Ovary (tissue), 9 donors: ENCODE measurements around the gene AGXT. TPM values are rescaled to one million over a fixed set of nuclear protein-coding genes. Genes with fewer than 3 reads are reported as not detected.

Experiments
- DNase-seq, 5 donors: peaks; one replicate each; pipeline ENCODE4 v3.0.0-alpha.2; 2019 to 2020
- H3K27ac ChIP-seq, 2 donors: fragments of 200-600 bp; one replicate each; pipeline versions ENCODE4 v1.5.1 to v1.8.0; 2019 to 2022
- H3K27me3 ChIP-seq: fragments of 200-600 bp; one replicate; pipeline ENCODE4 v1.8.0; 2022
- H3K36me3 ChIP-seq: fragments of 200-600 bp; sonication (generic); one replicate; pipeline ENCODE4 v1.5.1; 2019
- H3K4me1 ChIP-seq: one replicate; pipeline ENCODE4 v1.8.1; 2013; ENCODE audit warnings: mild to moderate bottlenecking, moderate library complexity; ENCODE audit not compliant: insufficient read depth
- H3K4me3 ChIP-seq: fragments of 200-600 bp; sonication (generic); one replicate; pipeline ENCODE4 v1.5.1; 2017
- H3K9me3 ChIP-seq, 2 donors: fragments of 200-600 bp in 1 of 2; sonication (generic) in 1 of 2; one replicate each; pipeline versions ENCODE4 v1.5.1 to v1.8.1; 2013 to 2019; ENCODE audit warnings: mild to moderate bottlenecking in 1 of 2, moderate library complexity in 1 of 2
- CTCF ChIP-seq, 3 donors: fragments of 450-650 bp in 2 of 3; fragments of 200-600 bp in 1 of 3; IDR thresholded peaks; one replicate each; pipeline versions ENCODE4 v1.5.1 to v1.8.0; 2016 to 2022; ENCODE audit warnings: antibody characterized with exemption in 3 of 3, mild to moderate bottlenecking in 1 of 3
- EP300 ChIP-seq: sonication (generic); formaldehyde crosslinking; IDR thresholded peaks from one replicate; pipeline ENCODE4 v1.6.1; 2017; ENCODE audit warnings: antibody characterized with exemption
- POLR2A ChIP-seq: fragments of 450-650 bp; IDR thresholded peaks from one replicate; pipeline ENCODE4 v1.6.1; 2017; ENCODE audit warnings: antibody characterized with exemption, mild to moderate bottlenecking, moderate library complexity
- WGBS, 3 donors: extraction: QIAGEN DNeasy Blood & Tissue Kit in 1 of 3; methylation state at CpG; one replicate each; pipeline versions ENCODE4 v1.1.5 to v1.1.7; 2013 to 2017; 5-methylcytosine and 5-hydroxymethylcytosine counted together
- intact Hi-C, 4 donors: fragments of 100-400 bp; cut with DNase I; formaldehyde crosslinking; loops; one replicate each; pipeline versions ENCODE4 v1.11.0 to v1.15.1; 2022 to 2023
- polyA plus RNA-seq, 2 donors: library from polyadenylated mRNA; stranded (reverse); fragments of 200-250 nt in 1 of 2; fragments of 350-450 nt in 1 of 2; fragmentation: Illumina TruSeq in 1 of 2; extraction: RNeasy Lipid Tissue Mini Kit (QIAGEN cat#74804) in 1 of 2; gene quantifications; one replicate each; pipeline ENCODE4 v1.2.3, GENCODE V29; 2013 to 2014
- total RNA-seq, 7 donors: library from RNA; depleted of rRNA in 2 of 7; stranded (reverse); fragments of >200 nt in 2 of 7; fragmentation: NEBNext Ultra II Directional in 3 of 7; extraction: Animal tissue kit (Norgen Biotek cat#: 25700) in 3 of 7; gene quantifications; one replicate each; pipeline versions ENCODE4 v1.1.0 to v1.2.4, GENCODE V29; 2016 to 2023
- donor health status: DM: no; HTN: no; CAD: no; lungs with moderate emphysema.
- donor health status: DM: no; HTN: no; CAD: no.
- donor health status: Bipolar disorder and iron deficiency.
- donor health status: DM: yes; HTN: yes; CAD: no.
- donor health status: DM: no; HTN: no; CAD: no.
- donor health status: DM: yes; HTN: yes; CAD: no.

Gene AGXT
- total and polyA plus RNA-seq, 9 donors = 0.04 to 0.79 (median 0.25) TPM; not detected in 6

GRCh38 chr2:240873805-240874714, 5.4 kb downstream of the AGXT start:
- no peak for TF ChIP-seq EP300
- no peak for TF ChIP-seq POLR2A
- TF ChIP-seq CTCF (IDR thresholded peaks at IDR 0.05) = no peak
- H3K27me3 ChIP-seq = no peaks in the 10 kb centered on the region
- DNase-seq = peak in 2 of 5 donors; percentile 14 to 35
- intact Hi-C loops = no loop called here
- no peaks in the 10 kb centered on the region for H3K4me1 ChIP-seq
- H3K4me3 ChIP-seq = no peak overlapping the region
- H3K27ac ChIP-seq = no peak overlapping the region
- H3K36me3 ChIP-seq = no peaks in the 10 kb centered on the region
- WGBS, 3 donors = 62 to 70% (median 69%) methylated on average over 30 to 33 of the region's 33 CpGs
- no peaks in the 10 kb centered on the region for H3K9me3 ChIP-seq

GRCh38 chr2:240874715-240875227, 6.1 kb downstream of the AGXT start:
- no peaks in the 10 kb centered on the region for H3K9me3 ChIP-seq
- DNase-seq = peak in 1 of 5 donors; percentile 27
- no peaks in the 10 kb centered on the region for H3K27me3 ChIP-seq
- no peaks in the 10 kb centered on the region for H3K4me1 ChIP-seq
- no peak overlapping the region for H3K4me3 ChIP-seq
- H3K36me3 ChIP-seq = no peaks in the 10 kb centered on the region
- TF ChIP-seq POLR2A (no peak), CTCF (IDR thresholded peaks at IDR 0.05) (no peak), EP300 (no peak)
- no peak overlapping the region for H3K27ac ChIP-seq
- intact Hi-C loops = no loop called here
- 66 to 84% (median 74%) methylated on average over 12 of the region's 12 CpGs for WGBS, 3 donors

- intact Hi-C loops = no loop called here
- Histone ChIP-seq H3K36me3 (no peaks in the 10 kb centered on the region), H3K27ac (no peak overlapping the region), H3K4me1 (no peaks in the 10 kb centered on the region), H3K4me3 (no peak overlapping the region), H3K27me3 (no peaks in the 10 kb centered on the region), H3K9me3 (no peaks in the 10 kb centered on the region)
- no peak for TF ChIP-seq EP300
- no peak for TF ChIP-seq POLR2A
- no peak for TF ChIP-seq CTCF (IDR thresholded peaks at IDR 0.05)
- WGBS, 3 donors = 96 to 98% (median 96%) methylated on average over 18 to 22 of the region's 22 CpGs
- DNase-seq = no peak
Observed at GRCh38 chr2:240875228-240876034, 6.8 kb downstream of the AGXT start.

- Histone ChIP-seq H3K4me1 (no peaks in the 10 kb centered on the region), H3K27me3 (no peaks in the 10 kb centered on the region), H3K36me3 (no peaks in the 10 kb centered on the region), H3K9me3 (no peaks in the 10 kb centered on the region), H3K4me3 (no peak overlapping the region), H3K27ac (no peak overlapping the region)
- TF ChIP-seq CTCF (IDR thresholded peaks at IDR 0.05) (no peak), POLR2A (no peak), EP300 (no peak)
- WGBS, 3 donors = 69 to 82% (median 78%) methylated on average over 7 of the region's 7 CpGs
- intact Hi-C loops = no loop called here
- no peak for DNase-seq
Observed at GRCh38 chr2:240876035-240876474, 7.4 kb downstream of the AGXT start.
